ENCODE measurements around the gene MGP. TPM values are rescaled to one million over a fixed set of nuclear protein-coding genes. Genes with fewer than 3 reads are reported as not detected.

Gene MGP
- total and polyA plus RNA-seq, 12 donors, result 50.6 to 2,003 (median 1,117) TPM

GRCh38 chr12:14844401-14844800 is 41.3 kb downstream of the MGP start:
- Histone ChIP-seq H3K27ac (peak overlapping the region in 2 of 5 donors; percentile 6 to 10), H3K4me3 (no peak overlapping the region), H3K4me1 (replicated peaks in 1 of 2) (peaks cover 34 to 36% of the 10 kb centered on the region in 2 donors), H3K36me3 (replicated peaks in 1 of 2) (no peaks in the 10 kb centered on the region), H3K27me3 (no peaks in the 10 kb centered on the region), H3K9me3 (replicated peaks in 1 of 3) (no peaks in the 10 kb centered on the region)
- DNase-seq, result no peak
- intact Hi-C loops (cut with DNase I), result loop anchor here in 1 of 2 donors (10.0 kb wide), 1 partner anchor 150 kb away; no protein-coding TSS in a partner anchor
- no peak for TF ChIP-seq CTCF (IDR thresholded peaks at IDR 0.05)
- TF ChIP-seq POLR2A (IDR thresholded peaks at IDR 0.05), result no peak

- H3K36me3 ChIP-seq (replicated peaks in 1 of 2), result no peaks in the 10 kb centered on the region
- WGBS, 4 donors, result 75 to 83% (median 77%) methylated on average over 8 to 10 of the region's 10 CpGs
- H3K4me1 ChIP-seq (replicated peaks in 1 of 2), result peaks cover 34 to 36% of the 10 kb centered on the region in 2 donors
- peak within 1 kb of the TSS in 1 of 4 donors; percentile 2 for H3K4me3 ChIP-seq
- H3K27ac ChIP-seq, result peak within 1 kb of the TSS in 4 of 5 donors; percentile 51 to 80 (median 66)
- no peaks in the 10 kb centered on the region for H3K9me3 ChIP-seq (replicated peaks in 1 of 3)
- intact Hi-C loops (cut with DNase I), result loop anchor here in 1 of 2 donors (10.0 kb wide), 1 partner anchor 151 kb away; no protein-coding TSS in a partner anchor
- no peaks in the 10 kb centered on the region for H3K27me3 ChIP-seq
- DNase-seq, result peak in 3 of 7 donors; percentile 25 to 42 (median 27)
- TF ChIP-seq CTCF (IDR thresholded peaks at IDR 0.05), result no peak
- no peak for TF ChIP-seq POLR2A (IDR thresholded peaks at IDR 0.05)
Observed at GRCh38 chr12:14843425-14843887, 42.2 kb downstream of the MGP start, which contains the start of gene ART4. TSS of gene ART4 (minus strand) at chr12:14843526. CDS start at chr12:14843113, 413 bp downstream.

GRCh38 chr12:14842315-14842714 is 43.3 kb downstream of the MGP start:
- H3K4me3 ChIP-seq, result peak overlapping the region in 1 of 4 donors; percentile 2
- H3K27ac ChIP-seq, result peak overlapping the region in 4 of 5 donors; percentile 51 to 80 (median 66)

GRCh38 chr12:14841761-14842160 is 43.9 kb downstream of the MGP start:
- intact Hi-C loops (cut with DNase I), result loop anchor here in 1 of 2 donors (10.0 kb wide), 1 partner anchor 153 kb away; no protein-coding TSS in a partner anchor
- peak; percentile 67 to 89 (median 83) for DNase-seq
- Histone ChIP-seq H3K36me3 (replicated peaks in 1 of 2) (no peaks in the 10 kb centered on the region), H3K27ac (peak overlapping the region in 4 of 5 donors; percentile 40 to 80 (median 63)), H3K27me3 (no peaks in the 10 kb centered on the region), H3K9me3 (replicated peaks in 1 of 3) (no peaks in the 10 kb centered on the region), H3K4me3 (peak overlapping the region in 1 of 4 donors; percentile 2), H3K4me1 (replicated peaks in 1 of 2) (peaks cover 29 to 33% of the 10 kb centered on the region in 2 donors)
- TF ChIP-seq POLR2A (IDR thresholded peaks at IDR 0.05) (peak in 1 of 2 donors; percentile 50), CTCF (IDR thresholded peaks at IDR 0.05) (no peak)
- 16 to 33% (median 25%) methylated on average over 3 of the region's 3 CpGs for WGBS, 4 donors

More at GRCh38 chr12:14842315-14842714, 43.3 kb downstream of the MGP start:
- H3K36me3 ChIP-seq (replicated peaks in 1 of 2), result no peaks in the 10 kb centered on the region
- peaks cover 32 to 35% of the 10 kb centered on the region in 2 donors for H3K4me1 ChIP-seq (replicated peaks in 1 of 2)
- DNase-seq, result no peak
- H3K9me3 ChIP-seq (replicated peaks in 1 of 3), result no peaks in the 10 kb centered on the region
- no peaks in the 10 kb centered on the region for H3K27me3 ChIP-seq
- intact Hi-C loops (cut with DNase I), result loop anchor here in 1 of 2 donors (10.0 kb wide), 1 partner anchor 152 kb away; no protein-coding TSS in a partner anchor
- 64 to 78% (median 68%) methylated on average over 3 of the region's 3 CpGs for WGBS, 4 donors
- TF ChIP-seq CTCF (IDR thresholded peaks at IDR 0.05) (no peak), POLR2A (IDR thresholded peaks at IDR 0.05) (no peak)

Data from adrenal gland (tissue), 12 donors.